GM23338 (cell line): ENCODE results near the gene CD8A.

ENCODE experiments used
- CTCF ChIP-seq, 2 experiments: fragments of 200-600 bp in 1 of 2; sonication (generic) in 1 of 2; conservative IDR thresholded peaks; 2 replicates each; pipeline versions ENCODE4 v1.5.1 to v1.6.1; 2016 to 2017; ENCODE audit warnings: antibody characterized with exemption in 2 of 2, low read depth in 2 of 2, mild to moderate bottlenecking in 2 of 2, moderate library complexity in 1 of 2
- ETS1 ChIP-seq: IDR thresholded peaks from 2 replicates; pipeline ENCODE4 v1.6.1; 2016; ENCODE audit warnings: antibody characterized with exemption
- EZH2 ChIP-seq: fragments of 200-600 bp; sonication (generic); IDR thresholded peaks from one replicate; pipeline ENCODE4 v1.8.0; 2017; ENCODE audit warnings: antibody characterized with exemption, mild to moderate bottlenecking, low read depth; ENCODE audit not compliant: unreplicated experiment
- EZH2phosphoT487 ChIP-seq: fragments of 200-600 bp; sonication (generic); IDR thresholded peaks from one replicate; pipeline ENCODE4 v1.8.1; 2018; ENCODE audit warnings: antibody characterized with exemption; ENCODE audit not compliant: unreplicated experiment
- JUNB ChIP-seq: IDR thresholded peaks from one replicate; pipeline ENCODE4 v1.6.1; 2016; ENCODE audit warnings: antibody characterized with exemption; ENCODE audit not compliant: unreplicated experiment
- NANOG ChIP-seq: IDR thresholded peaks from 2 replicates; pipeline ENCODE4 v1.6.1; 2016; ENCODE audit warnings: antibody characterized with exemption, borderline replicate concordance
- POLR2AphosphoS5 ChIP-seq: IDR thresholded peaks from 2 replicates; pipeline ENCODE4 v1.6.1; 2016; ENCODE audit warnings: antibody characterized with exemption, low read depth
- REST ChIP-seq: IDR thresholded peaks from one replicate; pipeline ENCODE4 v1.6.1; 2018; ENCODE audit warnings: antibody characterized with exemption; ENCODE audit not compliant: unreplicated experiment
- STAT1 ChIP-seq: IDR thresholded peaks from one replicate; pipeline ENCODE4 v1.6.1; 2016; ENCODE audit warnings: antibody characterized with exemption; ENCODE audit not compliant: unreplicated experiment

GRCh38 chr2:86758405-86758804, 32.3 kb downstream of the CD8A start:
- TF ChIP-seq CTCF (conservative IDR thresholded peaks at IDR 0.05; ENCODE audit: low read depth in 2 of 2) (no peak), EZH2 (no peak), EZH2phosphoT487 (no peak), ETS1 (no peak), POLR2AphosphoS5 (no peak), JUNB (no peak), REST (no peak), STAT1 (no peak), NANOG (no peak)
